Renal cortex interstitium (tissue), 11 donors: ENCODE results near the gene ZNF382. TPM values are rescaled to one million over a fixed set of nuclear protein-coding genes. Genes with fewer than 3 reads are reported as not detected.

ENCODE experiments used
- DNase-seq, 11 donors: peaks; one replicate each; pipeline ENCODE4 v3.0.0-alpha.2; 2013; ENCODE audit warnings: low read depth in 9 of 11, low spot score in 4 of 11; ENCODE audit errors: extremely low read depth in 1 of 11
- polyA plus RNA-seq, 3 donors: library from polyadenylated mRNA; unstranded; fragments of 120-200 nt; gene quantifications; one replicate each; pipeline ENCODE4 v1.2.1, GENCODE V29; 2013; ENCODE audit not compliant: insufficient read length in 3 of 3

ZNF382 gene
- polyA plus RNA-seq, 3 donors = 6.7 to 10.8 (median 7.7) TPM

- DNase-seq = no peak
These were observed 47.8 kb downstream of the ZNF382 start for GRCh38 chr19:36652958-36653357.

- DNase-seq = no peak
These were observed 60.7 kb downstream of the ZNF382 start for GRCh38 chr19:36665832-36666231.

- DNase-seq = no peak
These were observed 63.5 kb downstream of the ZNF382 start for GRCh38 chr19:36668646-36669045.

GRCh38 chr19:36672368-36672767 is 67.3 kb downstream of the ZNF382 start:
- DNase-seq = no peak

GRCh38 chr19:36674201-36674600 is 69.1 kb downstream of the ZNF382 start:
- DNase-seq = no peak

GRCh38 chr19:36679455-36679854 is 74.3 kb downstream of the ZNF382 start:
- DNase-seq = no peak

Other genes starting within 250 kb of the ZNF382 start
- gene ZFP14, start 226.1 kb upstream of the ZNF382 start, polyA plus RNA-seq = 10 to 100 TPM; 11.4 to 14.1 (median 13.3) TPM
- 10 to 100 TPM; 13.3 to 15.5 (median 14.9) TPM for gene ZFP82, start 186.7 kb upstream of the ZNF382 start, polyA plus RNA-seq
- 10 to 100 TPM; 15.2 to 16.5 (median 15.9) TPM for gene ZNF566, start 115.8 kb upstream of the ZNF382 start, polyA plus RNA-seq
- gene ZNF260, start 77.0 kb upstream of the ZNF382 start, polyA plus RNA-seq = 10 to 100 TPM; 31.0 to 36.5 (median 31.3) TPM
- gene ZNF529, start 32.0 kb upstream of the ZNF382 start, polyA plus RNA-seq = 10 to 100 TPM; 18.3 to 29.9 (median 23.3) TPM
- gene ZNF461, start 61.5 kb downstream of the ZNF382 start, polyA plus RNA-seq = 10 to 100 TPM; 11.2 to 13.5 (median 13.5) TPM
- gene ZNF567, start 82.3 kb downstream of the ZNF382 start, polyA plus RNA-seq = 10 to 100 TPM; 11.6 to 15.9 (median 15.9) TPM
- gene ZNF850, start 167.5 kb downstream of the ZNF382 start, polyA plus RNA-seq = 1 to 10 TPM; 3.1 to 3.9 (median 3.3) TPM
- gene ZNF790, start 233.1 kb downstream of the ZNF382 start, polyA plus RNA-seq = 10 to 100 TPM; 11.1 to 14.1 (median 12.3) TPM
- gene ZNF345, start 245.6 kb downstream of the ZNF382 start, polyA plus RNA-seq = 10 to 100 TPM; 13.7 to 21.4 (median 15.7) TPM